Hepatocyte (in vitro differentiated cells): ENCODE data around the gene ATP5F1D. TPM values are rescaled to one million over a fixed set of nuclear protein-coding genes. Genes with fewer than 3 reads are reported as not detected.

Source experiments
- DNase-seq: peaks from one replicate; pipeline ENCODE4 v3.0.0-alpha.2; 2016; ENCODE audit warnings: low spot score
- H2AFZ ChIP-seq: fragments of 200-600 bp; sonication (generic); 2 replicates; pipeline ENCODE4 v1.6.0; 2016; ENCODE audit warnings: antibody characterized with exemption, mild to moderate bottlenecking
- H3K27ac ChIP-seq: fragments of 200-600 bp; sonication (generic); 2 replicates; pipeline ENCODE4 v1.5.1; 2016; ENCODE audit warnings: mild to moderate bottlenecking
- H3K27me3 ChIP-seq: fragments of 200-600 bp; sonication (generic); 2 replicates; pipeline ENCODE4 v1.6.1; 2016
- H3K36me3 ChIP-seq: fragments of 200-600 bp; sonication (generic); replicated peaks from 2 replicates; pipeline ENCODE4 v1.5.1; 2016; ENCODE audit warnings: low read depth; ENCODE audit not compliant: insufficient read depth
- H3K4me1 ChIP-seq: fragments of 200-600 bp; sonication (generic); 2 replicates; pipeline ENCODE4 v1.5.1; 2016; ENCODE audit warnings: mild to moderate bottlenecking, moderate library complexity; ENCODE audit not compliant: insufficient read depth
- H3K4me2 ChIP-seq: fragments of 200-600 bp; sonication (generic); 2 replicates; pipeline ENCODE4 v1.6.0; 2016
- H3K4me3 ChIP-seq: fragments of 200-600 bp; sonication (generic); 2 replicates; pipeline ENCODE4 v1.5.1; 2016; ENCODE audit warnings: mild to moderate bottlenecking
- H3K79me2 ChIP-seq: fragments of 200-600 bp; sonication (generic); 2 replicates; pipeline ENCODE4 v1.6.0; 2017; ENCODE audit warnings: mild to moderate bottlenecking
- H3K9me2 ChIP-seq: fragments of 200-600 bp; sonication (generic); replicated peaks from 2 replicates; pipeline ENCODE4 v1.6.0; 2017; ENCODE audit warnings: mild to moderate bottlenecking; ENCODE audit not compliant: insufficient read depth
- H3K9me3 ChIP-seq: fragments of 200-600 bp; sonication (generic); 2 replicates; pipeline ENCODE4 v1.5.1; 2016; ENCODE audit warnings: low read depth, mild to moderate bottlenecking
- H4K20me1 ChIP-seq: fragments of 200-600 bp; sonication (generic); 2 replicates; pipeline ENCODE4 v1.6.0; 2016; ENCODE audit warnings: mild to moderate bottlenecking; ENCODE audit not compliant: insufficient read depth, poor library complexity, severe bottlenecking
- EZH2 ChIP-seq: fragments of 200-600 bp; sonication (generic); IDR thresholded peaks from 2 replicates; pipeline ENCODE4 v1.6.1; 2016; ENCODE audit warnings: antibody characterized with exemption, mild to moderate bottlenecking, borderline replicate concordance
- EZH2phosphoT487 ChIP-seq: fragments of 200-600 bp; sonication (generic); IDR thresholded peaks from one replicate; pipeline ENCODE4 v1.6.1; 2018; ENCODE audit warnings: antibody characterized with exemption, mild to moderate bottlenecking, low read depth, moderate library complexity; ENCODE audit not compliant: unreplicated experiment, severe bottlenecking
- WGBS: methylation state at CpG from one replicate; pipeline ENCODE4 v1.1.6; 2016; ENCODE audit warnings: low lambda C conversion rate; ENCODE audit errors: missing lambda C conversion rate; 5-methylcytosine and 5-hydroxymethylcytosine counted together
- polyA plus RNA-seq: library from polyadenylated mRNA; unstranded; fragments of >200 nt; fragmentation: Nextera tagmentation; extraction: Ambion mirVana; gene quantifications from 2 replicates; pipeline ENCODE4 v1.2.1, GENCODE V29; 2016
- total RNA-seq: library from RNA; depleted of rRNA; stranded (reverse); fragments of >200 nt; gene quantifications from 2 replicates; pipeline ENCODE4 v1.2.3, GENCODE V29; 2014
- TF ChIP-seq, protein P1 (sequence below): fragments of 200-600 bp; sonication (generic); IDR thresholded peaks from 2 replicates; pipeline ENCODE4 v1.5.1; 2016; ENCODE audit warnings: antibody characterized with exemption, mild to moderate bottlenecking; ENCODE audit not compliant: poor library complexity

ATP5F1D gene
- total and polyA plus RNA-seq, 2 experiments from 2014 or later = 54.0 to 291 TPM

DNA sequence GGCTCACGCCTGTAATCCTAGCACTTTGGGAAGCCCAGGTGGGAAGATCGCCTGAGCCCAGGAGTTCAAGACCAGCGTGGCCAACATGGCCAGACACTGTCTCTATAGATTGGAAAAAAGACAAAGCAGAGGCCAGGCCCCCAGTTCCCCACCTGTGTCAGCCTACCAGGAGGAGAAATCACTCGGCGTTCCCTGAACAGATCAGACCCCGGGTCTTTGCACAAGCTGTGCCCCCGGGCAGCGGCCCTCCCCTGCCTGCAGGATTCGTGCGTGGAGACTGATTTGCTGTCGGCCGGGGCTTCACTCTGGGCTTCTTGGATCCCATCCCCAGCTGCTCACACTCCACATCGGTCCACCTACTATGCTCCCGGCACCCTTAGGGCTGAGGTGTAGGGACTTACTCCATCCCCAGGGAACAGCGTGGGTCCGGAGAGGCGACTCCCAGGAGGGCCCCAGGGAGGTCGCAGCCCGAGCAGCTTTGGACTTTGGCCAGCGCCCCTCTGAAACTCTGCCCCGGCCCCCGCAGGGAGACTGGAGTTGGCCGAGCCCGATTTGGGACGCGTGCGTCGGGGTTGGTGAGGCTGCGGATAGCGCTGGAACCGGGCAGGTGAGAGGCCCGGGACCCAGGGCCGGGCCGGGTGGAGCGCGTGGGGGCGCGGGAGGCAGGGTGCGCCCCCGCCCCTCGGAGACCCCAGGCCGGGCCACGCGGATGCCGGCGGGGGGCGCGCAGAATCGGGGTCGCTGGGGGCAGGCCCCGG is 43.6 kb downstream of the ATP5F1D start:
- H4K20me1 ChIP-seq = no peaks in the 10 kb centered on the region
- H3K9me2 ChIP-seq = no peaks in the 10 kb centered on the region
- H3K27ac ChIP-seq = peak overlapping the region; percentile 85
- H3K9me3 ChIP-seq = no peaks in the 10 kb centered on the region
- DNase-seq = no peak
- no peaks in the 10 kb centered on the region for H3K27me3 ChIP-seq
- peak overlapping the region; percentile 40 for H2AFZ ChIP-seq
- H3K4me2 ChIP-seq = peak overlapping the region; percentile 76
- H3K4me1 ChIP-seq = peaks cover 32% of the 10 kb centered on the region
- H3K79me2 ChIP-seq = peaks cover 35% of the 10 kb centered on the region
- H3K36me3 ChIP-seq = no peaks in the 10 kb centered on the region
- no peak overlapping the region for H3K4me3 ChIP-seq
- WGBS = 28% methylated on average over 29 of the region's 51 CpGs
- TF ChIP-seq, protein P1, sequence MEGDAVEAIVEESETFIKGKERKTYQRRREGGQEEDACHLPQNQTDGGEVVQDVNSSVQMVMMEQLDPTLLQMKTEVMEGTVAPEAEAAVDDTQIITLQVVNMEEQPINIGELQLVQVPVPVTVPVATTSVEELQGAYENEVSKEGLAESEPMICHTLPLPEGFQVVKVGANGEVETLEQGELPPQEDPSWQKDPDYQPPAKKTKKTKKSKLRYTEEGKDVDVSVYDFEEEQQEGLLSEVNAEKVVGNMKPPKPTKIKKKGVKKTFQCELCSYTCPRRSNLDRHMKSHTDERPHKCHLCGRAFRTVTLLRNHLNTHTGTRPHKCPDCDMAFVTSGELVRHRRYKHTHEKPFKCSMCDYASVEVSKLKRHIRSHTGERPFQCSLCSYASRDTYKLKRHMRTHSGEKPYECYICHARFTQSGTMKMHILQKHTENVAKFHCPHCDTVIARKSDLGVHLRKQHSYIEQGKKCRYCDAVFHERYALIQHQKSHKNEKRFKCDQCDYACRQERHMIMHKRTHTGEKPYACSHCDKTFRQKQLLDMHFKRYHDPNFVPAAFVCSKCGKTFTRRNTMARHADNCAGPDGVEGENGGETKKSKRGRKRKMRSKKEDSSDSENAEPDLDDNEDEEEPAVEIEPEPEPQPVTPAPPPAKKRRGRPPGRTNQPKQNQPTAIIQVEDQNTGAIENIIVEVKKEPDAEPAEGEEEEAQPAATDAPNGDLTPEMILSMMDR = no peak
- TF ChIP-seq EZH2 (no peak), EZH2phosphoT487 (no peak)

DNA sequence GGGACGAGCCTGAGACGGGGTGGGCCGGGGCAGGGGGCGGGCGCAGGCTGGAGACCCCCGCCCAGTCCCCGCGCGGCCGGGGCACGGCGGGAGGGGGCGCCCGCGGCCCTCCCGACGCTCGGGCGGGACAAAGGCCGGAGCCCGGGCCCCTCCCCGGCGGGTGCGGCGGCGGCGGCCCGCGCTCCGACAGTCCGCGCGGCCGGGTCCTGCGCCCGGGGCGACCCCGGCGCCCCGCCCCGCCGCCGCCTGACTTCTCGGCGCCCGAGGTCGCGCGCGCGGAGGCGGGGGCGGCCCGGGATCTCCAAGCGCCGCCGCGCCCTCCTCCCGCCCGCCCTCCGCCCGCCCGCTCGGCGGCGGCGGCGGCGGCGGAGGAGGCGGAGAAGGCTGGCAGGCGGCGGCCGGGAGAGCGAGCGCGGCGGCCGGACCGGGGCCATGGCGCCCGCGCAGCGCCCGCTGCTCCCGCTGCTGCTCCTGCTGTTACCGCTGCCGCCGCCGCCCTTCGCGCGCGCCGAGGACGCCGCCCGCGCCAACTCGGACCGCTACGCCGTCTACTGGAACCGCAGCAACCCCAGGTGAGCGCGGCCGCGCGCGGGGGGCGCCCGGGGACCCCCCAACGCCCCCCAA is 44.3 kb downstream of the ATP5F1D start, which contains the start of gene EFNA2:
TSS of gene EFNA2 (plus strand) at position 137 of the 624 bp plus-strand sequence. CDS start at position 433, 296 bp downstream.
- peak; percentile 81 for DNase-seq
- Histone ChIP-seq H3K4me1 (peaks cover 36% of the 10 kb centered on the region), H3K79me2 (peaks cover 41% of the 10 kb centered on the region), H3K27ac (peak within 1 kb of the TSS; percentile 85), H3K36me3 (no peaks in the 10 kb centered on the region), H3K4me3 (peak within 1 kb of the TSS; percentile 52), H2AFZ (peak within 1 kb of the TSS; percentile 40), H4K20me1 (no peaks in the 10 kb centered on the region), H3K27me3 (no peaks in the 10 kb centered on the region), H3K9me3 (no peaks in the 10 kb centered on the region), H3K4me2 (peak within 1 kb of the TSS; percentile 92), H3K9me2 (no peaks in the 10 kb centered on the region)
- 0% methylated on average over 1 of the region's 113 CpGs for WGBS
- TF ChIP-seq EZH2 (no peak), EZH2phosphoT487 (no peak)
- TF ChIP-seq, protein P1 = no peak

DNA sequence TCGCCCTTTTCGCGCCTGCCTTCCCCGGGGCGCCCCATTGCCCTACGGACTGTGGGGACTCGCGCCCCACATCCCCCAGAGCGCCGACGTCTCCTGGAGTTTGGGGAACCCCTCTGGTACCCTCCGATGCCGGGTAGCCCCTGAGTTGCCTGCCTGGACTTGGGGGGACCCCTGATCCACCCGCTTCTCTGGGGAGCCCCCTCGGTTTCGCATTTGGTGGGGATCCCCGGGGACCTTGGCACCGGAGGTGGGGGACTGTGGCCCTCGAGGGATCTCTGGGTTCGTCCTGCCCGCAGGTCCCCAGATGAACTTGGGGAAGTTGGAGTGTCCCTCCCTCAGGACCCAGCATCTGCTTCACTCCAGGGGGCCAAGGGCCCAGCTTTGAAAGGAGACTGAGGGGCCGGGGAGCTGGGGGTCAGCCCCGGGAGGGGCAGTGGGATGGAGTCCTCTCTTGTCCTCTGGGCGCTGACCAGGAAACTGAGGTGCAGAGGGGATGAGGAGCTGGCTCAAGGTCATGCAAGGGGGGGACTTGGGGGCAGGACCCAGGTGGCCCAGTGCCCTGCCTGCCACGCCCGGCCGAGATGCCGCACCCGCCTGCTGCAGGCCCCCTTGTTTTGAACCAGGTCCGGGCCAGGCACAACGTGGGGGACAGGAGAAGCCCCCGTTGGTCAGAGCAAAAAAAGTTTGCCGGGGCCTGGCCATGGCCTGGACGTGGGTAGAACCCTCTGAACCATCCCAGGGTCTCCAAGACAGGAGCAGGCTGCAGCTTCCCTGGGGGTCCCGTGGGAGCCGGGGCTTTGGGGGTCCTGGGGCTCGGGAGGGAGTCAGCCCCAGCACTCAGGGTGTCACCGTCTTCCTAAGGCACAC is 45.2 kb downstream of the ATP5F1D start:
- DNase-seq = no peak
- no peaks in the 10 kb centered on the region for H3K9me3 ChIP-seq
- H3K27ac ChIP-seq = no peak overlapping the region
- no peaks in the 10 kb centered on the region for H3K27me3 ChIP-seq
- H2AFZ ChIP-seq = no peak overlapping the region
- H4K20me1 ChIP-seq = no peaks in the 10 kb centered on the region
- WGBS = 43% methylated on average over 34 of the region's 38 CpGs
- H3K36me3 ChIP-seq = no peaks in the 10 kb centered on the region
- H3K79me2 ChIP-seq = peaks cover 48% of the 10 kb centered on the region
- H3K4me1 ChIP-seq = peaks cover 44% of the 10 kb centered on the region
- peak overlapping the region; percentile 52 for H3K4me3 ChIP-seq
- H3K4me2 ChIP-seq = peak overlapping the region; percentile 92
- no peaks in the 10 kb centered on the region for H3K9me2 ChIP-seq
- TF ChIP-seq, protein P1 = no peak
- TF ChIP-seq EZH2phosphoT487 = no peak
- no peak for TF ChIP-seq EZH2
